ENCODE results near the gene GPR26.

GPR26 gene

DNA sequence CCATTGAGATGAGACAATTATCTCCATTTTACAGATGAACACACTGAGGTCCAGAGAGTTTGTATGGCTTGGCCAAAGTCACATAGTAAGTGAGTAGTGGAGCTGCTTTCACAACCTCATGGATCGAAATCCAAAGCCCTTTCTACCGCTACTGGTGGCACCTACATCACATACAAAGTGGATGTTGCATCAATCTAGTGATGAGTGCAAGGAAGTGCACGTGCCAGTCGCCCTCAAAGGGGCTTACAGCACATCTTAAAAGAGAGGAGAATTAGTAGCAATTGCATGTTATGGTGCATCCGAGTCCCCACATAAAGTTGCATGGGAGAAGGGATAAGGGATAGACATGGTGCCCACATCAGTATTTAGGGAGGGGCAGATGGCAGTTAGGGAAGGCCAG lies 31.0 kb upstream of the GPR26 start:
- Histone ChIP-seq H3K4me1 (ENCODE audit: control insufficient read depth, low read depth, low read length) (peaks cover 14% of the 10 kb centered on the region), H3K4me3 (ENCODE audit: low read length) (no peak overlapping the region), H3K27ac (ENCODE audit: low read length) (no peak overlapping the region), H3K9ac (ENCODE audit: low read length) (no peak overlapping the region), H3K9me3 (ENCODE audit: control insufficient read depth, low read depth, low read length) (no peaks in the 10 kb centered on the region), H3K27me3 (ENCODE audit: control insufficient read depth, insufficient read depth, low read length) (no peaks in the 10 kb centered on the region), H3K36me3 (ENCODE audit: control insufficient read depth, low read depth, low read length) (no peaks in the 10 kb centered on the region)

DNA sequence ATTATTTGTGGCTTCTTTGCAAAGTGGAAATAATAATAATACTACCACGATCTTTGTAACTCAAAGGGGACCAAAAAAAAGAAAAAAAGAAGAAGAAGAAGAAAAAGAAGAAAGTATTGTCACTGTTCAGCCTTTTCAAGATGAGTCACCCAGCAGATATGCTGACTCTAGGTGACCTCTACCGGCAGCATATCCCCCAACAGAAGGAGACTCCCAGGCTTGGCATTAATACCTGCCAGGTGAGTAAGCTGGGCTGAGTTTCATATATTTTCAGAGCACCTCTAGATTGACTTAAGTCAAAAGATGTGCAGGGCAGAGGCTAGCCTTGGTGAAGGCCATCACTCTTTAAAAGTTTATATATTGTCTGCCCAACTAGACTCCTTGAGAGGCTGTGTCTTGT lies 30.4 kb upstream of the GPR26 start:
- no peak overlapping the region for H3K4me3 ChIP-seq (ENCODE audit: low read length)
- peaks cover 20% of the 10 kb centered on the region for H3K4me1 ChIP-seq (ENCODE audit: control insufficient read depth, low read depth, low read length)
- no peaks in the 10 kb centered on the region for H3K9me3 ChIP-seq (ENCODE audit: control insufficient read depth, low read depth, low read length)
- H3K27ac ChIP-seq (ENCODE audit: low read length): no peak overlapping the region
- no peaks in the 10 kb centered on the region for H3K36me3 ChIP-seq (ENCODE audit: control insufficient read depth, low read depth, low read length)
- H3K9ac ChIP-seq (ENCODE audit: low read length): no peak overlapping the region
- H3K27me3 ChIP-seq (ENCODE audit: control insufficient read depth, insufficient read depth, low read length): no peaks in the 10 kb centered on the region

DNA sequence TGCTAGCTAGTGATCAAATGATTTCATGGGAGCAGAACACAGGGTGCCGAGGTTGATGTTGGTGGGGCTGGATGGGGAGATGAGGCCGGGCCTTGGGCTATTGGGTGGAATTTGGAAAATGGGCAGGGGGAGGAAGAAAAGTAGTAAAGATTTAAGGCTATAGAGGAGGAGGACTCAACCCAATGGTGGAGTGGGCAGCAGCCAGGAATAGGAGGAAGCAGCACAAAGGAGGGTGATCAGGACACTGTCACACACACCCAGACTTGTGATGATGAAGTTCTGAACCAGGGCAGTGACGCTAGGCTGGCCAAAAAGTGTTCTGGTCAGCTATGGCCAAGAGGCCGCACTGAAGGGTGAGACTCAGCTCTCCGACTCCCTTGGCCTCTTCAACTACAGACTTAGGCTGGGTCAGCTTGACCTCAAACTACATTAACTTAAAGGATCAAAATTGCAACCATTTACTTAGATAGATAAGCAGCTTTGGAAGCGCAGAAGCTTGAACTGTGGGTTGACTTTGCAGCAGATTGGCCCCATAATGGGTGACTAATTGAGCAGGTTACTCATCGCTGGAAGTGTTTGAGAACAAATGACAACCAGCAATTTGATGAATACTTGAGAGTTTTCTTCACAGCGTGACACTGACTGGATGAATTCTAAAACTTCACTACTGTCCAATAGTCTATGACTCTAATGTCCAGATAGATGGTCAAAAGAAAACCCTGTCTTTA lies 29.4 kb upstream of the GPR26 start:
- Histone ChIP-seq H3K4me3 (ENCODE audit: low read length) (no peak overlapping the region), H3K9ac (ENCODE audit: low read length) (no peak overlapping the region), H3K4me1 (ENCODE audit: control insufficient read depth, low read depth, low read length) (peaks cover 21% of the 10 kb centered on the region), H3K27ac (ENCODE audit: low read length) (no peak overlapping the region), H3K27me3 (ENCODE audit: control insufficient read depth, insufficient read depth, low read length) (no peaks in the 10 kb centered on the region), H3K9me3 (ENCODE audit: control insufficient read depth, low read depth, low read length) (no peaks in the 10 kb centered on the region), H3K36me3 (ENCODE audit: control insufficient read depth, low read depth, low read length) (no peaks in the 10 kb centered on the region)

DNA sequence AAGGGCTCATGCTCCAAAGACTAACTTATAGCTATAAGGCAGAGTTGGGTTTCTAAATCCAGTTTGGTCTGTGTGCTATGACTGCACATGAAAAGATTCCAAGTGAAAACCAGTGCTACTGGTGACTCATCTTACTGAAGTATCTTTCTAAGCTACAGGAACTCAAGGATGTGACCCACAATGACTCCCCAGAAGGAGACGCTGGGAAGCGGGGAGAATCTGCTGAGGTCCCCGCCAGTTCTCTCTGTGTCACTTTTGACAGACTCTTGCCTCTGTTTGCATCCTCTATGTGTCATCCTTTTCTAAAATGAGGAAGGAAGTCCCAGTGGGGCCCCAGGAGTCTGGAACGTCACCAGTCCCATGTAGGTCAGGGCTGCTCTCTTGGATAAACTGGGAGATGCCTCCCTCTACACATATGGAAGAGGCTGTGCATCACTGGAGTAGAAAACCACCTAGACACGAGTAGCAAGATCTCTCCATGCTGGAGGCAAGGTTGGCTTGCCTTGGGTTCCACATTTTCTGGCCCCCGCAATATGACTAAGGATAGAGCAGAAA lies 28.8 kb upstream of the GPR26 start:
- no peak overlapping the region for H3K4me3 ChIP-seq (ENCODE audit: low read length)
- no peaks in the 10 kb centered on the region for H3K27me3 ChIP-seq (ENCODE audit: control insufficient read depth, insufficient read depth, low read length)
- no peak overlapping the region for H3K9ac ChIP-seq (ENCODE audit: low read length)
- no peaks in the 10 kb centered on the region for H3K9me3 ChIP-seq (ENCODE audit: control insufficient read depth, low read depth, low read length)
- H3K27ac ChIP-seq (ENCODE audit: low read length): no peak overlapping the region
- no peaks in the 10 kb centered on the region for H3K36me3 ChIP-seq (ENCODE audit: control insufficient read depth, low read depth, low read length)
- H3K4me1 ChIP-seq (ENCODE audit: control insufficient read depth, low read depth, low read length): peaks cover 21% of the 10 kb centered on the region

DNA sequence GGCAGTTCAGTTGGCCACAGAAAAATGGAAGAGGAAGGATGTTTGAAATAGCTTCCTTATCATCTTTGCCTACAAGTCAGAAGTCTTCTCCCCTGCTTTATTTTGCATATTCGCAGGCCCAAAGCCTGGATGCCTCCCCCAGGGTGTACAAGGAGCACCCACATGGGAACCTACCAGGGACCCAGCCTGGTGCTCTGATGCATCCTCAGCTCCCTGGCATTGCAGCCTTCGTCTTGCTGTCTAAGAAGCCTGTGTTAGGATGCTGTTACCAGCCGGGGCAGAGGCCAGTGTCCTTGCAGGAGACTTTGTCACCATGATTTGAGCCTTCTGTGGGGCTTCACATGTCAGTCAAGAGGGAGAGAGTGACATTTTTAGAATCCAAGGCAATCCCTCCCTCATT lies 27.0 kb upstream of the GPR26 start:
- H3K4me1 ChIP-seq (ENCODE audit: control insufficient read depth, low read depth, low read length): peaks cover 21% of the 10 kb centered on the region
- no peaks in the 10 kb centered on the region for H3K36me3 ChIP-seq (ENCODE audit: control insufficient read depth, low read depth, low read length)
- no peak overlapping the region for H3K4me3 ChIP-seq (ENCODE audit: low read length)
- H3K9ac ChIP-seq (ENCODE audit: low read length): no peak overlapping the region
- no peaks in the 10 kb centered on the region for H3K9me3 ChIP-seq (ENCODE audit: control insufficient read depth, low read depth, low read length)
- no peak overlapping the region for H3K27ac ChIP-seq (ENCODE audit: low read length)
- H3K27me3 ChIP-seq (ENCODE audit: control insufficient read depth, insufficient read depth, low read length): no peaks in the 10 kb centered on the region

DNA sequence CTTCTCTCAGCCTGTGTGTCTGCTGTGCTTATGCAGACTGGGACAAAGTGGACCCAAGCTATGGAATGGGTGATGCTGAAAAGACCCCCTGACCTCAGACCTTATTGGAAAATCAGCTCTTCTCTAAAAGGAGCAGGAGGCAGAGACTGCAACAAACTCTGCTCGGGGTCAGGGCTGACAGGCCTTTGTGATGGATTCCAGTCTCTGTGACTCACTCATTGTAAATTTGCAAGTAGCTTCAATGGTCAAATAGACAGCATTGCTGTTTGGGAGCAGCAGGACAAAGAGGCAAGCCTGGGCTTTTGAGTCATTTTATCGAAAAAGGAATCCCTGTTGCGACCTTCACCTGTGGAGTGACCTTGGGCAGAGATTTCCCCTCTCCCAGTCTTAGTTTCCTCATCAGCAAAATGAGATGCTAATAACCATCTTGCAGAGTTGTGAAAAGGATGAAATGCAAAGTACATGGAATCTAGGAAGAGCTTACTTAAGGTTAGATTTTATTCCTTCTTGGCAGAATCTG lies 26.1 kb upstream of the GPR26 start:
- Histone ChIP-seq H3K4me3 (ENCODE audit: low read length) (no peak overlapping the region), H3K27me3 (ENCODE audit: control insufficient read depth, insufficient read depth, low read length) (no peaks in the 10 kb centered on the region), H3K27ac (ENCODE audit: low read length) (no peak overlapping the region), H3K9me3 (ENCODE audit: control insufficient read depth, low read depth, low read length) (no peaks in the 10 kb centered on the region), H3K36me3 (ENCODE audit: control insufficient read depth, low read depth, low read length) (no peaks in the 10 kb centered on the region), H3K4me1 (ENCODE audit: control insufficient read depth, low read depth, low read length) (peaks cover 21% of the 10 kb centered on the region), H3K9ac (ENCODE audit: low read length) (no peak overlapping the region)

DNA sequence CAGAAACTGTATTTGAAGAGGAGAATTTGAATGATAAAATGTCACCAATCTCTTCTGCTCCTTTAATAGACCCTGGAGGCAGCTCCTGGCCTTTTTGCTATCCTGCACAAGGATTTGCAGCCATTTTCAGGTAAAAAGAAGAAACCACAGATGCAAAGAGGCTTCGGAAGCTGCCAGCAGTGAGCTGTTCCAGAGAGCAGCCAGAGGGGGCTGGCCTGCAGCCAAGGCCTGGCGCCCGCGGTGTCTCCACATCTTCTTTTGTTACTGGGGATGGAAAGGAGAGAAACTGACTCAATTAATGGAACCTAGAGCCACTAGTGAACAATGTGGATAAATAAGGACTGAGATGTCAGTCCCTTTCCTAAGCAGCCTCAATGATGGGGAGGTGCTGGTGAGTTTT lies 23.9 kb upstream of the GPR26 start:
- Histone ChIP-seq H3K36me3 (ENCODE audit: control insufficient read depth, low read depth, low read length) (no peaks in the 10 kb centered on the region), H3K9ac (ENCODE audit: low read length) (no peak overlapping the region), H3K4me1 (ENCODE audit: control insufficient read depth, low read depth, low read length) (peaks cover 21% of the 10 kb centered on the region), H3K4me3 (ENCODE audit: low read length) (no peak overlapping the region), H3K27ac (ENCODE audit: low read length) (no peak overlapping the region), H3K9me3 (ENCODE audit: control insufficient read depth, low read depth, low read length) (no peaks in the 10 kb centered on the region), H3K27me3 (ENCODE audit: control insufficient read depth, insufficient read depth, low read length) (no peaks in the 10 kb centered on the region)

DNA sequence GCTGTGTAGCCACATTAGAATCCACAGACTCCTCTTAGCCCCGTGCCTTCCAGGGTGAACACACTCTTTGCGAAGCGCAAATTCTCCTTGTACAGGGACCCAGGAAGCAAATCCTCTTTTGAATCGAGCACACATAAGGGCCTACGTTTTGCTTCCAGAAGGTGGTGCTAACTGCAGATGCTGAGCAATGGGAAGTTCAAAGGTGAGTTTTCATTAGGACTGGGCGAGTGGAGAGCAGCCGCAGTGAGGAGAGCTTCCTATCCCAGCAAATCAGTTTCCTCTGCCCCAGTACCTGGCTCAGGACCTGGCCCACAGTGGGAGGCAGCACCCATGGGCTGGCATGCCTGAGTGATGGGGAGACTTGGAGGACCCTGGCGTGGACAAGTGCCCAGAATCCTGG lies 23.5 kb upstream of the GPR26 start:
- no peaks in the 10 kb centered on the region for H3K27me3 ChIP-seq (ENCODE audit: control insufficient read depth, insufficient read depth, low read length)

DNA sequence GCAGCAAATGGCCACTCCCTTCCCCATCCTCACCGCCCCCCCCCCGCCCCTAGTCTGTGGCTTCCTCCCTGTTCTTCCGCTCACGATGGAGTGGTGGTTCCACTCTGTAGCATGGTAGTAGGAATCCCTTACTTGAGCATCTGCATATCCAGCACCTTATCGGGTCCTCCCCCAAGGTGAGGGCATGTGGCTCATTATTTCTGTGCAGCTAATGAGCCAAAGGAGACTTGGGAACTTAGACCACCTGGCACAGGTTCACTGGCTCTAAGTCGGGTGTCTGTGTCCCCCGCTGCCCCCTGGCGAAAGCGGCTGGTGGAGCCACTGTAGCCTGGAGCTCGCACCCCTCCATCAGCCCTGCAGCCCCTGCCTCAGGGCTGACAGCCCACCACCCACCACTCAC lies 22.8 kb upstream of the GPR26 start:
- Histone ChIP-seq H3K9ac (ENCODE audit: low read length) (no peak overlapping the region), H3K4me1 (ENCODE audit: control insufficient read depth, low read depth, low read length) (peaks cover 21% of the 10 kb centered on the region), H3K36me3 (ENCODE audit: control insufficient read depth, low read depth, low read length) (no peaks in the 10 kb centered on the region), H3K9me3 (ENCODE audit: control insufficient read depth, low read depth, low read length) (no peaks in the 10 kb centered on the region), H3K4me3 (ENCODE audit: low read length) (no peak overlapping the region), H3K27ac (ENCODE audit: low read length) (no peak overlapping the region), H3K27me3 (ENCODE audit: control insufficient read depth, insufficient read depth, low read length) (no peaks in the 10 kb centered on the region)

More for the DNA sequence above, 23.5 kb upstream of the GPR26 start:
- Histone ChIP-seq H3K9ac (ENCODE audit: low read length) (no peak overlapping the region), H3K4me3 (ENCODE audit: low read length) (no peak overlapping the region), H3K27ac (ENCODE audit: low read length) (no peak overlapping the region), H3K4me1 (ENCODE audit: control insufficient read depth, low read depth, low read length) (peaks cover 21% of the 10 kb centered on the region), H3K9me3 (ENCODE audit: control insufficient read depth, low read depth, low read length) (no peaks in the 10 kb centered on the region), H3K36me3 (ENCODE audit: control insufficient read depth, low read depth, low read length) (no peaks in the 10 kb centered on the region)

DNA sequence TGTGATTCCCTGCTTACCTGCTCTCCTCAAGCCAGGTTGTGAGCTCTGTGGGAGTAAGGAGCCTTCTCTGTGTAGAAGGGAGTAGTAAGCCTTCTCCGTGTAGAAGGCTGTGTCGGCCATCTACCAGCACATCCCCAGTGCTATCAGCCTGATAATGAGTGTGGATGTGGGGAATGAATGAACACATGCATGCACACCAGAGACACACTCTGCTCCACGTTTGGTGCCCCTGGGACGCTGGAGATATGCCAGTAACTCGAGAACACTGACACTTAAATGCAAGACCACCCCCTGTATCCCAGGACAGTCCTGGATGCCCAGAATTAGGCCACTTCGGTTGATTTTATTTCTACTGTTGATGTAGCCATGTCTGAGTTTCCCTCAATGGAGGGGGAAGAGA lies 21.1 kb upstream of the GPR26 start:
- peaks cover 8% of the 10 kb centered on the region for H3K4me1 ChIP-seq (ENCODE audit: control insufficient read depth, low read depth, low read length)
- no peak overlapping the region for H3K4me3 ChIP-seq (ENCODE audit: low read length)
- H3K9me3 ChIP-seq (ENCODE audit: control insufficient read depth, low read depth, low read length): no peaks in the 10 kb centered on the region
- H3K36me3 ChIP-seq (ENCODE audit: control insufficient read depth, low read depth, low read length): no peaks in the 10 kb centered on the region
- no peak overlapping the region for H3K9ac ChIP-seq (ENCODE audit: low read length)
- no peaks in the 10 kb centered on the region for H3K27me3 ChIP-seq (ENCODE audit: control insufficient read depth, insufficient read depth, low read length)
- H3K27ac ChIP-seq (ENCODE audit: low read length): no peak overlapping the region

DNA sequence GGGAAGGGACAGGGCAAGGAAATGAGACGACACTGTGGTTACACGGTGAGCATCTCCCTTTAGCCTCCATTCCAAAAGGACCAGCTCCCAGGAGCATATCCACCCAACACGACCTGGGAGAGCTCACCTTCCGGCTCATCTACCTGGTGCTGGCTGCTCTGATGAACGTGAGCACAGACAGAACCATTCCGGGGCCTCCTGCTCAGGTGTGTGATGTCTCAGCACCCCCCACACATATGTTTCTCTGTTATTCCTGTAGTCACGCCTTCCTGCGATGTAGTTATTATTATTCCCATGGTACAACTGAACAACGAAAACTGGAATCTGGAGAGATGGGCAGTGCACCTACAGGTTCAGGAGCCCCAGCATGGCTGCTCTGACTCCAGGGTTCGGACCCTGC lies 20.5 kb upstream of the GPR26 start:
- Histone ChIP-seq H3K27me3 (ENCODE audit: control insufficient read depth, insufficient read depth, low read length) (no peaks in the 10 kb centered on the region), H3K4me1 (ENCODE audit: control insufficient read depth, low read depth, low read length) (peaks cover 2% of the 10 kb centered on the region), H3K4me3 (ENCODE audit: low read length) (no peak overlapping the region), H3K9me3 (ENCODE audit: control insufficient read depth, low read depth, low read length) (no peaks in the 10 kb centered on the region), H3K27ac (ENCODE audit: low read length) (no peak overlapping the region), H3K9ac (ENCODE audit: low read length) (no peak overlapping the region), H3K36me3 (ENCODE audit: control insufficient read depth, low read depth, low read length) (no peaks in the 10 kb centered on the region)

DNA sequence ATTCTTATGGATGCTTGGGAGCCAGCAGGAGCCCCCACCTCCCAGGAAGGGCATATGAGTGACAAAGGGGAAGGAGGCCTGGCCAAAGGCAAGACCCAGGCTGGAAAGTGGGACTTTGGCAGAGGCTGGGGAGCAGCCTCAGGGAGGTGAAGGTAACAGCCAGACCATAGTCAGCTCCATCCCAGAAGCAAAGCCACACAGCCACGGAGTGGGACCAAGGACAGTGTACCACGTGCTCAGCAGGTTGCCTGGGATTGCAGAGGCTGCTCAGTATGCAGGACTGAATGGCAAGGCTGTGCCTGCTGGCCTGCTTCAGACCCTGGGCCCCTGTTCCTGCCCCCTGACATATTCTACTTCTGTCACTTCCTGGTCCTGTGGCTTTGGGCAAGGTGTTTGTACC lies 17.6 kb upstream of the GPR26 start:
- H3K36me3 ChIP-seq (ENCODE audit: control insufficient read depth, low read depth, low read length): no peaks in the 10 kb centered on the region
- no peak overlapping the region for H3K27ac ChIP-seq (ENCODE audit: low read length)
- H3K9ac ChIP-seq (ENCODE audit: low read length): no peak overlapping the region
- no peaks in the 10 kb centered on the region for H3K27me3 ChIP-seq (ENCODE audit: control insufficient read depth, insufficient read depth, low read length)
- no peaks in the 10 kb centered on the region for H3K9me3 ChIP-seq (ENCODE audit: control insufficient read depth, low read depth, low read length)
- no peaks in the 10 kb centered on the region for H3K4me1 ChIP-seq (ENCODE audit: control insufficient read depth, low read depth, low read length)
- no peak overlapping the region for H3K4me3 ChIP-seq (ENCODE audit: low read length)
